Sigmoid colon (tissue), 4 donors: ENCODE measurements around the gene NPFFR1.

Experiments
- EP300 ChIP-seq, 4 donors: sonication (generic); formaldehyde crosslinking; IDR thresholded peaks; one replicate each; pipeline ENCODE4 v1.6.1; 2017; ENCODE audit warnings: antibody characterized with exemption in 4 of 4
- POLR2A ChIP-seq, 2 donors: fragments of 450-650 bp; IDR thresholded peaks; one replicate each; pipeline ENCODE4 v1.6.1; 2016; ENCODE audit warnings: antibody characterized with exemption in 2 of 2, mild to moderate bottlenecking in 2 of 2, moderate library complexity in 2 of 2
- POLR2AphosphoS5 ChIP-seq, 4 donors: sonication (generic); formaldehyde crosslinking; IDR thresholded peaks; one replicate each; pipeline ENCODE4 v1.6.1; 2017; ENCODE audit warnings: antibody characterized with exemption in 4 of 4
- TF ChIP-seq, protein P1 (sequence below), 4 experiments: fragments of 450-650 bp in 3 of 4; fragments of 200-600 bp in 1 of 4; IDR thresholded peaks; one replicate each; pipeline ENCODE4 v1.5.1; 2016 to 2019; ENCODE audit warnings: antibody characterized with exemption in 4 of 4, mild to moderate bottlenecking in 3 of 4, moderate library complexity in 2 of 4

DNA sequence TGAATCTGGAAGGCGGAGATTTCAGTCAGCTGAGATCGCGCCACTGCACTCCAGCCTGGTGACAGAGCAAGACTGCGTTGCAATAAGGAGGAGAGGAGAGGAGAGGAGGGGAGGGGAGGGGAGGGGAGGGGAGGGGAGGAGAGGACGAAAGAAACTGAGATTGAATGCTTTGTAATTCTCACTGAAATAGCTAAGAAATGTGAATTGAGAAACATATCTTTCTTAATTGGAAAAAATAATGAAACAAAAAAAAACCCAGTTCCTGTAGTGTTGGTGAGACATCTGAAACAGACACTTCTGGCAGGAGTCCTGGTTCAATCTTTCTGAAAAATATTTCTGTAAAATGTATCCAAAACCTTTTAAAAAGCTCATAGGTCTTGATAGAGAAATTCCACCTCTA is 77.0 kb downstream of the NPFFR1 start:
- TF ChIP-seq, protein P1, sequence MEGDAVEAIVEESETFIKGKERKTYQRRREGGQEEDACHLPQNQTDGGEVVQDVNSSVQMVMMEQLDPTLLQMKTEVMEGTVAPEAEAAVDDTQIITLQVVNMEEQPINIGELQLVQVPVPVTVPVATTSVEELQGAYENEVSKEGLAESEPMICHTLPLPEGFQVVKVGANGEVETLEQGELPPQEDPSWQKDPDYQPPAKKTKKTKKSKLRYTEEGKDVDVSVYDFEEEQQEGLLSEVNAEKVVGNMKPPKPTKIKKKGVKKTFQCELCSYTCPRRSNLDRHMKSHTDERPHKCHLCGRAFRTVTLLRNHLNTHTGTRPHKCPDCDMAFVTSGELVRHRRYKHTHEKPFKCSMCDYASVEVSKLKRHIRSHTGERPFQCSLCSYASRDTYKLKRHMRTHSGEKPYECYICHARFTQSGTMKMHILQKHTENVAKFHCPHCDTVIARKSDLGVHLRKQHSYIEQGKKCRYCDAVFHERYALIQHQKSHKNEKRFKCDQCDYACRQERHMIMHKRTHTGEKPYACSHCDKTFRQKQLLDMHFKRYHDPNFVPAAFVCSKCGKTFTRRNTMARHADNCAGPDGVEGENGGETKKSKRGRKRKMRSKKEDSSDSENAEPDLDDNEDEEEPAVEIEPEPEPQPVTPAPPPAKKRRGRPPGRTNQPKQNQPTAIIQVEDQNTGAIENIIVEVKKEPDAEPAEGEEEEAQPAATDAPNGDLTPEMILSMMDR (IDR thresholded peaks at IDR 0.05): no peak
- TF ChIP-seq POLR2A (IDR thresholded peaks at IDR 0.05): no peak
- no peak for TF ChIP-seq POLR2AphosphoS5 (IDR thresholded peaks at IDR 0.05)
- no peak for TF ChIP-seq EP300 (IDR thresholded peaks at IDR 0.05)
